SK-N-SH treated with all-trans-retinoic acid at 6 μM for 48 hours (cell line): ENCODE results near the gene LCA5.

Source experiments
- ATAC-seq: fragments of 200-7000 bp; cut with Tn5 transposase; 3 replicates; pipeline ENCODE4 v1.9.1; 2020; ENCODE audit warnings: mild to moderate bottlenecking, moderate library complexity
- ARNTL ChIP-seq: fragments of 450-650 bp; formaldehyde crosslinking; IDR thresholded peaks from 2 replicates; pipeline ENCODE4 v1.5.0; 2020; ENCODE audit warnings: low read depth, mild to moderate bottlenecking, moderate library complexity, borderline replicate concordance
- BACH2 ChIP-seq: fragments of 250-450 bp; sonication (Bioruptor Pico); IDR thresholded peaks from 2 replicates; pipeline ENCODE4 v1.9.0; 2021; ENCODE audit warnings: mild to moderate bottlenecking, borderline replicate concordance
- CREB5 ChIP-seq: fragments of 250-450 bp; sonication (Bioruptor Pico); IDR thresholded peaks from 2 replicates; pipeline ENCODE4 v1.5.1; 2020; ENCODE audit warnings: low read depth, mild to moderate bottlenecking, moderate library complexity
- CSDC2 ChIP-seq: fragments of 250-450 bp; sonication (Bioruptor Pico); IDR thresholded peaks from 2 replicates; pipeline ENCODE4 v1.5.0; 2020; ENCODE audit warnings: mild to moderate bottlenecking, moderate library complexity
- CSRNP3 ChIP-seq: fragments of 250-450 bp; sonication (Bioruptor Pico); IDR thresholded peaks from 2 replicates; pipeline ENCODE4 v1.5.1; 2021; ENCODE audit warnings: mild to moderate bottlenecking, moderate library complexity
- ESRRG ChIP-seq: fragments of 250-450 bp; sonication (Bioruptor Pico); IDR thresholded peaks from 2 replicates; pipeline ENCODE4 v1.6.1; 2021; ENCODE audit warnings: mild to moderate bottlenecking
- GLIS3 ChIP-seq: fragments of 250-450 bp; sonication (Bioruptor Pico); IDR thresholded peaks from 2 replicates; pipeline ENCODE4 v1.5.0; 2020; ENCODE audit warnings: mild to moderate bottlenecking, moderate library complexity
- ISL1 ChIP-seq: fragments of 250-450 bp; sonication (Bioruptor Pico); IDR thresholded peaks from 2 replicates; pipeline ENCODE4 v2.1.2; 2022; ENCODE audit warnings: mild to moderate bottlenecking, moderate library complexity
- OSR1 ChIP-seq: fragments of 250-450 bp; sonication (Bioruptor Pico); IDR thresholded peaks from 2 replicates; pipeline ENCODE4 v1.8.0; 2022; ENCODE audit warnings: moderate library complexity, mild to moderate bottlenecking, inconsistent platforms
- PATZ1 ChIP-seq: fragments of 250-450 bp; sonication (Bioruptor Pico); IDR thresholded peaks from 2 replicates; pipeline ENCODE4 v1.8.0; 2020; ENCODE audit warnings: mild to moderate bottlenecking, moderate library complexity, borderline replicate concordance
- RARB ChIP-seq: fragments of 250-450 bp; sonication (Bioruptor Pico); IDR thresholded peaks from 2 replicates; pipeline ENCODE4 v1.8.0; 2021; ENCODE audit warnings: mild to moderate bottlenecking, moderate library complexity
- TCF4 ChIP-seq: fragments of 250-450 bp; sonication (Bioruptor Pico); IDR thresholded peaks from 2 replicates; pipeline ENCODE4 v1.8.0; 2021; ENCODE audit warnings: mild to moderate bottlenecking, moderate library complexity, borderline replicate concordance
- TOX ChIP-seq: fragments of 250-450 bp; sonication (Bioruptor Pico); IDR thresholded peaks from 2 replicates; pipeline ENCODE4 v1.8.0; 2021; ENCODE audit warnings: mild to moderate bottlenecking, moderate library complexity, borderline replicate concordance
- TSHZ2 ChIP-seq: fragments of 250-450 bp; sonication (Bioruptor Pico); IDR thresholded peaks from 2 replicates; pipeline ENCODE4 v1.5.0; 2020; ENCODE audit warnings: mild to moderate bottlenecking, moderate library complexity
- ZC3H10 ChIP-seq: fragments of 250-450 bp; sonication (Bioruptor Pico); IDR thresholded peaks from 2 replicates; pipeline ENCODE4 v1.5.1; 2021; ENCODE audit warnings: mild to moderate bottlenecking, moderate library complexity
- ZFP30 ChIP-seq: fragments of 450-650 bp; formaldehyde crosslinking; IDR thresholded peaks from 2 replicates; pipeline ENCODE4 v1.5.0; 2022; ENCODE audit warnings: mild to moderate bottlenecking, moderate library complexity
- ZNF565 ChIP-seq: fragments of 450-650 bp; formaldehyde crosslinking; conservative IDR thresholded peaks from 2 replicates; pipeline ENCODE4 v1.5.0; 2020; ENCODE audit warnings: low read depth, mild to moderate bottlenecking, moderate library complexity
- ZNF8 ChIP-seq: fragments of 450-650 bp; formaldehyde crosslinking; IDR thresholded peaks from 2 replicates; pipeline ENCODE4 v1.5.0; 2020; ENCODE audit warnings: mild to moderate bottlenecking, moderate library complexity

Gene LCA5

GRCh38 chr6:79574630-79575225 is 37.5 kb upstream of the LCA5 start:
- TF ChIP-seq CSDC2 (no peak), ISL1 (CRISPR knock-in tag) (0 out of 2 replicates have a peak, but pooled peaks have one; percentile 21)
- TF ChIP-seq, all 23 proteins: peak for 1
- peak; percentile 71 for ATAC-seq

- no peak for ATAC-seq
- TF ChIP-seq ZFP30 (CRISPR knock-in tag) (no peak), RARB (CRISPR knock-in tag) (no peak), CSRNP3 (CRISPR knock-in tag) (no peak), TOX (CRISPR knock-in tag) (no peak), TSHZ2 (CRISPR knock-in tag) (no peak), ARNTL (CRISPR knock-in tag) (no peak), ZNF565 (CRISPR knock-in tag) (no peak), CREB5 (CRISPR knock-in tag) (no peak), GLIS3 (CRISPR knock-in tag) (no peak), ESRRG (no peak), OSR1 (CRISPR knock-in tag) (no peak), ZNF8 (CRISPR knock-in tag) (no peak), BACH2 (CRISPR knock-in tag) (no peak), PATZ1 (CRISPR knock-in tag) (no peak), ISL1 (CRISPR knock-in tag) (no peak), ZC3H10 (CRISPR knock-in tag) (no peak), TCF4 (CRISPR knock-in tag) (no peak)
These were observed 36.9 kb upstream of the LCA5 start for GRCh38 chr6:79574174-79574573.

GRCh38 chr6:79571030-79571367 is 33.8 kb upstream of the LCA5 start:
- peak; percentile 63 for ATAC-seq

More at GRCh38 chr6:79571030-79571367, 33.8 kb upstream of the LCA5 start:
- no peak for TF ChIP-seq ZFP30 (CRISPR knock-in tag)
- TF ChIP-seq CREB5 (CRISPR knock-in tag): no peak
- no peak for TF ChIP-seq TSHZ2 (CRISPR knock-in tag)
- TF ChIP-seq, all 23 proteins: peak for 0
